Duodenal mucosa (tissue), 2 donors: ENCODE results near the gene PPP6R1.

Experiments
- H3K27ac ChIP-seq: one replicate; pipeline ENCODE4 v1.7.0; 2013; ENCODE audit warnings: low read depth, low read length
- H3K27me3 ChIP-seq, 2 donors: one replicate each; pipeline ENCODE4 v1.7.0; 2013; ENCODE audit warnings: low read length in 2 of 2, control low read depth in 1 of 2; ENCODE audit not compliant: insufficient read depth in 2 of 2, control insufficient read depth in 1 of 2
- H3K36me3 ChIP-seq, 2 donors: one replicate each; pipeline ENCODE4 v1.7.0; 2013; ENCODE audit warnings: low read length in 2 of 2, control low read depth in 1 of 2; ENCODE audit not compliant: insufficient read depth in 2 of 2, control insufficient read depth in 1 of 2
- H3K4me1 ChIP-seq, 2 donors: one replicate each; pipeline ENCODE4 v1.7.0; 2013; ENCODE audit warnings: low read length in 2 of 2, control low read depth in 1 of 2; ENCODE audit not compliant: insufficient read depth in 2 of 2, control insufficient read depth in 1 of 2
- H3K4me3 ChIP-seq, 2 donors: one replicate each; pipeline ENCODE4 v1.7.0; 2013; ENCODE audit warnings: low read length in 2 of 2, low read depth in 1 of 2
- H3K9ac ChIP-seq, 2 donors: one replicate each; pipeline ENCODE4 v1.7.0; 2013; ENCODE audit warnings: low read length in 2 of 2, low read depth in 1 of 2
- H3K9me3 ChIP-seq, 2 donors: one replicate each; pipeline ENCODE4 v1.7.0; 2013; ENCODE audit warnings: low read length in 2 of 2, control low read depth in 1 of 2; ENCODE audit not compliant: control insufficient read depth in 1 of 2

The PPP6R1 gene

GRCh38 chr19:55186080-55186479 lies 72.7 kb downstream of the PPP6R1 start:
- Histone ChIP-seq H3K36me3 (peaks cover 15 to 39% of the 10 kb centered on the region in 2 donors), H3K9ac (no peak overlapping the region), H3K9me3 (no peaks in the 10 kb centered on the region), H3K4me3 (no peak overlapping the region), H3K27me3 (peaks cover 0 to 8% of the 10 kb centered on the region in 2 donors), H3K4me1 (no peaks in the 10 kb centered on the region), H3K27ac (no peak overlapping the region)

- Histone ChIP-seq H3K9ac (no peak overlapping the region), H3K4me1 (peaks cover 5 to 11% of the 10 kb centered on the region in 2 donors), H3K36me3 (peaks cover 15 to 37% of the 10 kb centered on the region in 2 donors), H3K27ac (no peak overlapping the region), H3K27me3 (peaks cover 7 to 27% of the 10 kb centered on the region in 2 donors), H3K4me3 (no peak overlapping the region), H3K9me3 (no peaks in the 10 kb centered on the region)
Observed at GRCh38 chr19:55181740-55182139, 77.1 kb downstream of the PPP6R1 start.
